ENCODE data around the gene COQ9. TPM values are rescaled to one million over a fixed set of nuclear protein-coding genes. Genes with fewer than 3 reads are reported as not detected.

Gene COQ9
- total and polyA plus RNA-seq, 4 experiments from 2014 or later = 26.8 to 37.7 (median 31.6) TPM

GRCh38 chr16:57474671-57475661, 27.7 kb downstream of the COQ9 start:
- Mint-ChIP-seq H3K36me3 (peaks cover 7 to 22% of the 10 kb centered on the region in 2 donors), H3K9me3 (peaks cover 0 to 2% (median 0%) of the 10 kb centered on the region in 8 donors), H3K27me3 (no peaks in the 10 kb centered on the region), H3K4me1 (peaks cover 7 to 12% (median 10%) of the 10 kb centered on the region in 4 donors), H3K27ac (peak overlapping the region in 5 of 7 donors; percentile 42 to 74 (median 64)), H3K4me3 (no peak overlapping the region)
- no peaks in the 10 kb centered on the region for H3K27me3 ChIP-seq (ENCODE audit: insufficient read depth, low read length)
- H3K36me3 ChIP-seq (ENCODE audit: insufficient read depth, low read length) = peaks cover 19% of the 10 kb centered on the region
- H3K27ac ChIP-seq (ENCODE audit: low read depth, low read length) = no peak overlapping the region
- no peak overlapping the region for H3K4me3 ChIP-seq (ENCODE audit: low read length in 2 of 2)
- peaks cover 17% of the 10 kb centered on the region for H3K4me1 ChIP-seq (ENCODE audit: insufficient read depth, low read length)
- intact Hi-C loops (cut with micrococcal nuclease) = no loop called here
- no peak for DNase-seq
- H3K9me3 ChIP-seq (ENCODE audit: control insufficient read depth in 1 of 2, low read length in 2 of 2) = no peaks in the 10 kb centered on the region
- ChIA-PET POLR2A (ENCODE audit: partially characterized antibody) (interaction anchor here (1.0 to 3.5 kb wide), 5 partner anchors 10 to 261 kb away, joined by 3 to 16 read pairs (median 4); partner anchors contain the start of genes KATNB1 and POLR2C), CTCF (ENCODE audit: partially characterized antibody) (interaction anchor here (1.0 to 2.9 kb wide), 6 partner anchors 12 to 56 kb away, joined by 3 to 14 read pairs (median 5); partner anchors contain the start of genes CIAPIN1, COQ9, DOK4 and POLR2C)

GRCh38 chr16:57475711-57476339, 28.5 kb downstream of the COQ9 start:
- Mint-ChIP-seq H3K27ac (peak overlapping the region in 4 of 7 donors; percentile 74 to 79 (median 76)), H3K4me1 (peaks cover 7 to 12% (median 10%) of the 10 kb centered on the region in 4 donors), H3K27me3 (no peaks in the 10 kb centered on the region), H3K4me3 (peak overlapping the region in 5 of 8 donors; percentile 5 to 69 (median 59)), H3K36me3 (peaks cover 4 to 13% of the 10 kb centered on the region in 2 donors), H3K9me3 (peaks cover 0 to 2% (median 0%) of the 10 kb centered on the region in 8 donors)
- intact Hi-C loops (cut with micrococcal nuclease) = loop anchor here (1.0 kb wide), 2 partner anchors 10 to 43 kb away; partner anchors contain the start of gene DOK4
- DNase-seq = peak; percentile 66 to 82 (median 75)
- ChIA-PET CTCF (ENCODE audit: partially characterized antibody) (interaction anchor here (1.0 kb wide), 2 partner anchors 14 to 44 kb away, joined by 3 to 7 read pairs; no protein-coding TSS in a partner anchor), POLR2A (ENCODE audit: partially characterized antibody) (interaction anchor here (0.6 to 3.5 kb wide), 7 partner anchors 11 to 260 kb away, joined by 3 to 16 read pairs (median 4); partner anchors contain the start of genes CIAPIN1, COQ9, KATNB1 and POLR2C)
- Histone ChIP-seq H3K27me3 (ENCODE audit: insufficient read depth, low read length) (no peaks in the 10 kb centered on the region), H3K36me3 (ENCODE audit: insufficient read depth, low read length) (peaks cover 10% of the 10 kb centered on the region), H3K27ac (ENCODE audit: low read depth, low read length) (no peak overlapping the region), H3K4me1 (ENCODE audit: insufficient read depth, low read length) (peaks cover 17% of the 10 kb centered on the region), H3K4me3 (ENCODE audit: low read length in 2 of 2) (no peak overlapping the region), H3K9me3 (ENCODE audit: control insufficient read depth in 1 of 2, low read length in 2 of 2) (no peaks in the 10 kb centered on the region)

GRCh38 chr16:57476546-57477410, 29.5 kb downstream of the COQ9 start:
- Mint-ChIP-seq H3K36me3 (peaks cover 4 to 7% of the 10 kb centered on the region in 2 donors), H3K4me3 (peak overlapping the region in 3 of 8 donors; percentile 34 to 69 (median 59)), H3K27ac (peak overlapping the region in 5 of 7 donors; percentile 46 to 83 (median 70)), H3K27me3 (no peaks in the 10 kb centered on the region), H3K9me3 (no peaks in the 10 kb centered on the region), H3K4me1 (peaks cover 7 to 12% (median 10%) of the 10 kb centered on the region in 4 donors)
- peaks cover 4% of the 10 kb centered on the region for H3K36me3 ChIP-seq (ENCODE audit: insufficient read depth, low read length)
- DNase-seq = no peak
- no peak overlapping the region for H3K27ac ChIP-seq (ENCODE audit: low read depth, low read length)
- H3K4me3 ChIP-seq (ENCODE audit: low read length in 2 of 2) = no peak overlapping the region
- no peaks in the 10 kb centered on the region for H3K9me3 ChIP-seq (ENCODE audit: control insufficient read depth in 1 of 2, low read length in 2 of 2)
- intact Hi-C loops (cut with micrococcal nuclease) = loop anchor here (1.0 kb wide), 2 partner anchors 10 to 43 kb away; partner anchors contain the start of gene DOK4
- POLR2A ChIA-PET (ENCODE audit: partially characterized antibody) = interaction anchor here (0.7 to 1.1 kb wide), 3 partner anchors 14 to 30 kb away, joined by 3 to 4 read pairs (median 3); partner anchors contain the start of genes CIAPIN1, COQ9 and POLR2C
- no peaks in the 10 kb centered on the region for H3K27me3 ChIP-seq (ENCODE audit: insufficient read depth, low read length)
- CTCF ChIA-PET (ENCODE audit: partially characterized antibody) = interaction anchor here (0.8 to 1.0 kb wide), 2 partner anchors 40 to 43 kb away, joined by 4 to 7 read pairs; no protein-coding TSS in a partner anchor
- H3K4me1 ChIP-seq (ENCODE audit: insufficient read depth, low read length) = peaks cover 17% of the 10 kb centered on the region

- no peaks in the 10 kb centered on the region for H3K27me3 ChIP-seq (ENCODE audit: insufficient read depth, low read length)
- DNase-seq = no peak
- no peak overlapping the region for H3K4me3 ChIP-seq (ENCODE audit: low read length in 2 of 2)
- Mint-ChIP-seq H3K4me1 (peaks cover 5 to 12% (median 10%) of the 10 kb centered on the region in 4 donors), H3K27me3 (no peaks in the 10 kb centered on the region), H3K9me3 (no peaks in the 10 kb centered on the region), H3K36me3 (peaks cover 0 to 2% of the 10 kb centered on the region in 2 donors), H3K4me3 (no peak overlapping the region), H3K27ac (no peak overlapping the region)
- H3K4me1 ChIP-seq (ENCODE audit: insufficient read depth, low read length) = peaks cover 17% of the 10 kb centered on the region
- intact Hi-C loops (cut with micrococcal nuclease) = no loop called here
- ChIA-PET CTCF (ENCODE audit: partially characterized antibody) (no interaction called here), POLR2A (ENCODE audit: partially characterized antibody) (interaction anchor here (1.1 kb wide), 1 partner anchor 15 kb away, joined by 4 read pairs; the partner anchor contains the start of gene POLR2C)
- no peak overlapping the region for H3K27ac ChIP-seq (ENCODE audit: low read depth, low read length)
- H3K9me3 ChIP-seq (ENCODE audit: control insufficient read depth in 1 of 2, low read length in 2 of 2) = no peaks in the 10 kb centered on the region
- H3K36me3 ChIP-seq (ENCODE audit: insufficient read depth, low read length) = no peaks in the 10 kb centered on the region
These were observed 30.4 kb downstream of the COQ9 start for GRCh38 chr16:57477531-57478202.

- H3K36me3 Mint-ChIP-seq = peaks cover 0 to 2% of the 10 kb centered on the region in 2 donors
- POLR2A ChIA-PET (ENCODE audit: partially characterized antibody) = no interaction called here
These were observed 31.3 kb downstream of the COQ9 start for GRCh38 chr16:57478396-57479204.

More at GRCh38 chr16:57478396-57479204, 31.3 kb downstream of the COQ9 start:
- peak overlapping the region in 2 of 7 donors; percentile 58 to 81 for H3K27ac Mint-ChIP-seq
- Histone ChIP-seq H3K9me3 (ENCODE audit: control insufficient read depth in 1 of 2, low read length in 2 of 2) (no peaks in the 10 kb centered on the region), H3K27me3 (ENCODE audit: insufficient read depth, low read length) (no peaks in the 10 kb centered on the region), H3K36me3 (ENCODE audit: insufficient read depth, low read length) (no peaks in the 10 kb centered on the region), H3K4me1 (ENCODE audit: insufficient read depth, low read length) (peaks cover 17% of the 10 kb centered on the region), H3K4me3 (ENCODE audit: low read length in 2 of 2) (no peak overlapping the region), H3K27ac (ENCODE audit: low read depth, low read length) (no peak overlapping the region)
- no peaks in the 10 kb centered on the region for H3K9me3 Mint-ChIP-seq
- H3K4me3 Mint-ChIP-seq = no peak overlapping the region
- intact Hi-C loops (cut with micrococcal nuclease) = no loop called here
- no peak for DNase-seq
- peaks cover 5 to 12% (median 10%) of the 10 kb centered on the region in 4 donors for H3K4me1 Mint-ChIP-seq
- CTCF ChIA-PET (ENCODE audit: partially characterized antibody) = interaction anchor here (0.7 to 0.9 kb wide), 2 partner anchors 26 to 39 kb away, joined by 3 to 4 read pairs; no protein-coding TSS in a partner anchor
- H3K27me3 Mint-ChIP-seq = no peaks in the 10 kb centered on the region
